CD14-positive monocyte (primary cell): Measurements from ENCODE around the gene SPATA12. TPM values are rescaled to one million over a fixed set of nuclear protein-coding genes. Genes with fewer than 3 reads are reported as not detected.
A peak's percentile ranks its signal among the peaks of the same experiment; 100 is the strongest.

ENCODE experiments used
- DNase-seq, 3 donors: peaks; one replicate each; pipeline ENCODE4 v3.0.0-alpha.2; 2011 to 2022
- H2AFZ ChIP-seq: 2 replicates; pipeline ENCODE4 v1.6.0; 2012; ENCODE audit warnings: mild to moderate bottlenecking, low read depth, low read length, inconsistent platforms; ENCODE audit not compliant: insufficient read depth, poor library complexity, severe bottlenecking
- H3K27ac ChIP-seq, 2 donors: 1 replicate in 1 of 2; 2 replicates in 1 of 2; pipeline ENCODE4 v1.5.1; 2012 to 2013; ENCODE audit warnings: low read length in 2 of 2, control low read depth in 1 of 2, inconsistent platforms in 1 of 2, low read depth in 1 of 2, mild to moderate bottlenecking in 1 of 2
- H3K27me3 ChIP-seq, 2 donors: one replicate each; pipeline versions ENCODE4 v1.6.0 to v1.6.1; 2011 to 2013; ENCODE audit warnings: low read length in 2 of 2; ENCODE audit not compliant: control insufficient read depth in 2 of 2, insufficient read depth in 2 of 2
- H3K36me3 ChIP-seq, 2 donors: replicated peaks in 1 of 2; 1 replicate in 1 of 2; 2 replicates in 1 of 2; pipeline versions ENCODE4 v1.5.1 to v1.6.1; 2012 to 2013; ENCODE audit warnings: low read length in 2 of 2, control low read depth in 1 of 2, inconsistent platforms in 1 of 2, mild to moderate bottlenecking in 1 of 2; ENCODE audit not compliant: insufficient read depth in 2 of 2, control insufficient read depth in 1 of 2
- H3K4me1 ChIP-seq, 2 donors: 1 replicate in 1 of 2; 2 replicates in 1 of 2; pipeline versions ENCODE4 v1.5.1 to v1.6.1; 2012 to 2013; ENCODE audit warnings: low read length in 2 of 2, control low read depth in 1 of 2, inconsistent platforms in 1 of 2, mild to moderate bottlenecking in 1 of 2, moderate library complexity in 1 of 2; ENCODE audit not compliant: insufficient read depth in 2 of 2, control insufficient read depth in 1 of 2
- H3K4me2 ChIP-seq: replicated peaks from 2 replicates; pipeline ENCODE3; 2012; ENCODE audit warnings: low read length, moderate library complexity, mild to moderate bottlenecking; ENCODE audit not compliant: poor library complexity, severe bottlenecking; ENCODE audit errors: extremely low read depth
- H3K4me3 ChIP-seq, 3 experiments: fragments of 200-600 bp in 1 of 3; sonication (generic) in 1 of 3; replicated peaks in 1 of 3; 1 replicate in 2 of 3; 2 replicates in 1 of 3; pipeline ENCODE4 v1.5.1; 2011 to 2013; ENCODE audit warnings: low read length in 3 of 3, mild to moderate bottlenecking in 3 of 3, control low read depth in 2 of 3, low read depth in 2 of 3, inconsistent platforms in 1 of 3, moderate library complexity in 1 of 3
- H3K79me2 ChIP-seq: 2 replicates; pipeline ENCODE4 v1.6.0; 2012; ENCODE audit warnings: mild to moderate bottlenecking, control low read depth, inconsistent platforms, low read length, moderate library complexity; ENCODE audit not compliant: insufficient read depth
- H3K9ac ChIP-seq: 2 replicates; pipeline ENCODE4 v1.6.0; 2017; ENCODE audit warnings: low read length, mild to moderate bottlenecking; ENCODE audit not compliant: insufficient read depth, poor library complexity, severe bottlenecking
- H3K9me3 ChIP-seq, 2 donors: replicated peaks in 1 of 2; 1 replicate in 1 of 2; 2 replicates in 1 of 2; pipeline versions ENCODE4 v1.5.1 to v1.6.1; 2012 to 2013; ENCODE audit warnings: low read length in 2 of 2, control low read depth in 1 of 2; ENCODE audit not compliant: control insufficient read depth in 1 of 2, insufficient read depth in 1 of 2
- H4K20me1 ChIP-seq: 2 replicates; pipeline ENCODE4 v1.6.0; 2012; ENCODE audit warnings: mild to moderate bottlenecking, low read length, control low read depth, moderate library complexity; ENCODE audit not compliant: insufficient read depth
- H3K27ac Mint-ChIP-seq, 7 donors: one replicate each; pipeline ENCODE4 v1.8.0; 2020; ENCODE audit warnings: mild to moderate bottlenecking in 7 of 7, mixed read lengths in 7 of 7, moderate library complexity in 6 of 7, inconsistent platforms in 2 of 7
- H3K27me3 Mint-ChIP-seq, 3 donors: one replicate each; pipeline ENCODE4 v1.8.0; 2021 to 2022; ENCODE audit warnings: low read depth in 3 of 3, mild to moderate bottlenecking in 3 of 3, mixed read lengths in 3 of 3, moderate library complexity in 3 of 3, inconsistent platforms in 1 of 3
- H3K36me3 Mint-ChIP-seq, 2 donors: one replicate each; pipeline ENCODE4 v1.8.0; 2020; ENCODE audit warnings: mixed read lengths in 2 of 2, inconsistent platforms in 1 of 2, mild to moderate bottlenecking in 1 of 2
- H3K4me1 Mint-ChIP-seq: one replicate; pipeline ENCODE4 v1.8.0; 2020; ENCODE audit warnings: mild to moderate bottlenecking, mixed read lengths
- H3K4me3 Mint-ChIP-seq, 2 donors: one replicate each; pipeline ENCODE4 v1.8.0; 2020; ENCODE audit warnings: mild to moderate bottlenecking in 2 of 2, mixed read lengths in 2 of 2, moderate library complexity in 1 of 2
- H3K9me3 Mint-ChIP-seq, 7 donors: one replicate each; pipeline ENCODE4 v1.8.0; 2020 to 2022; ENCODE audit warnings: mixed read lengths in 7 of 7, mild to moderate bottlenecking in 6 of 7, moderate library complexity in 6 of 7, inconsistent platforms in 2 of 7
- CTCF ChIP-seq: fragments of 200-600 bp; IDR thresholded peaks from one replicate; pipeline ENCODE4 v1.8.0; 2022; ENCODE audit warnings: antibody characterized with exemption, mild to moderate bottlenecking
- WGBS: methylation state at CpG from one replicate; pipeline ENCODE4 v1.1.5; 2013; ENCODE audit warnings: missing lambda C conversion rate; ENCODE audit not compliant: insufficient coverage; 5-methylcytosine and 5-hydroxymethylcytosine counted together
- intact Hi-C, 2 donors: fragments of 100-400 bp; cut with micrococcal nuclease; formaldehyde crosslinking; loops; one replicate each; pipeline versions ENCODE4 v1.15.0 to v1.15.1; 2023
- polyA plus RNA-seq, 3 donors: library from polyadenylated mRNA; depleted of rRNA in 1 of 3; unstranded in 2 of 3; stranded (reverse) in 1 of 3; fragments of 300-500 nt in 2 of 3; fragments of >200 nt in 1 of 3; fragmentation: Illumina TruSeq in 2 of 3; gene quantifications; 1 replicate in 2 of 3; 2 replicates in 1 of 3; pipeline ENCODE4 v1.2.3, GENCODE V29; 2012 to 2021

Gene SPATA12
- polyA plus RNA-seq, 3 donors, result 0.07 to 0.16 (median 0.10) TPM

- H3K27me3 ChIP-seq, result peaks cover 17 to 50% of the 10 kb centered on the region in 2 donors
- H4K20me1 ChIP-seq, result no peaks in the 10 kb centered on the region
- Mint-ChIP-seq H3K27me3 (peaks cover 44 to 50% (median 49%) of the 10 kb centered on the region in 3 donors), H3K4me1 (peaks cover 19% of the 10 kb centered on the region), H3K4me3 (peak overlapping the region; percentile 81 to 93), H3K9me3 (peaks cover 0 to 6% (median 2%) of the 10 kb centered on the region in 7 donors), H3K36me3 (peaks cover 0 to 1% of the 10 kb centered on the region in 2 donors), H3K27ac (peak overlapping the region in 3 of 7 donors; percentile 58 to 67 (median 64))
- H3K36me3 ChIP-seq, result no peaks in the 10 kb centered on the region
- DNase-seq, result peak; percentile 26 to 41 (median 33)
- 1% methylated on average over 14 of the region's 15 CpGs for WGBS
- TF ChIP-seq CTCF, result no peak
- H3K9me3 ChIP-seq, result no peaks in the 10 kb centered on the region
- H2AFZ ChIP-seq, result peak overlapping the region; percentile 92
- no peaks in the 10 kb centered on the region for H3K79me2 ChIP-seq
- peaks cover 9 to 15% of the 10 kb centered on the region in 2 donors for H3K4me1 ChIP-seq
- peak overlapping the region; percentile 61 for H3K9ac ChIP-seq
- intact Hi-C loops, result loop anchor here in 1 of 2 donors (1.0 to 5.0 kb wide), 2 partner anchors 8 to 81 kb away; no protein-coding TSS in a partner anchor
- peak overlapping the region; percentile 62 to 84 (median 76) for H3K4me3 ChIP-seq
- no peak overlapping the region for H3K27ac ChIP-seq
- peak overlapping the region; percentile 96 for H3K4me2 ChIP-seq
Observed at GRCh38 chr3:57078344-57078634, 17.8 kb downstream of the SPATA12 start.

- H3K27ac Mint-ChIP-seq, result peak overlapping the region in 3 of 7 donors; percentile 58 to 67 (median 64)
- Histone ChIP-seq H2AFZ (peak overlapping the region; percentile 92), H3K79me2 (no peaks in the 10 kb centered on the region), H3K27me3 (peaks cover 17 to 50% of the 10 kb centered on the region in 2 donors), H3K9me3 (no peaks in the 10 kb centered on the region), H3K27ac (no peak overlapping the region), H3K4me2 (peak overlapping the region; percentile 96), H3K4me3 (peak overlapping the region; percentile 62 to 84 (median 76)), H3K4me1 (peaks cover 9 to 15% of the 10 kb centered on the region in 2 donors), H3K36me3 (no peaks in the 10 kb centered on the region), H4K20me1 (no peaks in the 10 kb centered on the region), H3K9ac (peak overlapping the region; percentile 61)
- H3K4me1 Mint-ChIP-seq, result peaks cover 19% of the 10 kb centered on the region
- WGBS, result under 1% methylated on average over 89 of the region's 91 CpGs
- peaks cover 0 to 6% (median 2%) of the 10 kb centered on the region in 7 donors for H3K9me3 Mint-ChIP-seq
- DNase-seq, result peak in 1 of 3 donors; percentile 14
- peaks cover 48 to 49% (median 48%) of the 10 kb centered on the region in 3 donors for H3K27me3 Mint-ChIP-seq
- H3K36me3 Mint-ChIP-seq, result peaks cover 0 to 1% of the 10 kb centered on the region in 2 donors
- peak overlapping the region; percentile 81 to 93 for H3K4me3 Mint-ChIP-seq
- TF ChIP-seq CTCF, result peak; percentile 8
- intact Hi-C loops, result loop anchor here in 1 of 2 donors (1.0 to 5.0 kb wide), 2 partner anchors 9 to 82 kb away; no protein-coding TSS in a partner anchor
Observed at GRCh38 chr3:57078635-57079473, 18.4 kb downstream of the SPATA12 start.
